K562 (cell line): ENCODE results near the gene GIT2. TPM values are rescaled to one million over a fixed set of nuclear protein-coding genes. Genes with fewer than 3 reads are reported as not detected.

Experiments used
- ATAC-seq: fragments of 200-7000 bp; cut with Tn5 transposase; 3 replicates; pipeline ENCODE4 v1.9.1; 2020; ENCODE audit warnings: moderate library complexity
- BruUV-seq: library from RNA; stranded (reverse); fragments of 400-500 nt; replicated peaks from 2 replicates; lab custom pipeline; 2021; lab: Mats Ljungman, UMichigan
- CTCF ChIA-PET: fragments of 300-600 bp; formaldehyde crosslinking; extraction: SDS; loops from one replicate; lab custom pipeline; 2021; ENCODE audit warnings: low intra/inter-chr PET ratio; lab: Yijun Ruan, JAX
- POLR2A ChIA-PET: fragments of 300-600, 350-650 bp; sonication (Branson Sonifier 250); formaldehyde crosslinking; extraction: SDS; loops from one replicate; lab custom pipeline; 2021; ENCODE audit warnings: antibody characterized with exemption, inconsistent platforms; lab: Yijun Ruan, JAX
- DNase-seq, 4 experiments: peaks; one replicate each; pipeline versions ENCODE4 v3.0.0 to v3.0.0-alpha.2; 2011 to 2018; ENCODE audit warnings: low spot score in 3 of 4, mixed read lengths in 3 of 4; ENCODE audit errors: extremely low read depth in 1 of 4
- FAIRE-seq: peaks from 2 replicates; lab custom pipeline; 2011; peaks lifted over from hg19 to GRCh38; lab: Jason Lieb, UNC
- H2AFZ ChIP-seq: 2 replicates; pipeline ENCODE4 v1.6.0; 2011; ENCODE audit warnings: low read depth, low read length, control low read depth, inconsistent platforms
- H3K27ac ChIP-seq: fragments of 200-600 bp; 3 replicates; pipeline ENCODE4 v1.8.0; 2011; ENCODE audit warnings: low read depth, mild to moderate bottlenecking, control low read depth, inconsistent platforms, low read length, moderate library complexity, mixed read lengths; ENCODE audit errors: extremely low read depth
- H3K27me3 ChIP-seq, 2 experiments: fragments of 300-600 bp in 1 of 2; 2 replicates in 1 of 2; 3 replicates in 1 of 2; pipeline versions ENCODE4 v1.6.0 to v1.8.0; 2011; ENCODE audit warnings: inconsistent platforms in 2 of 2, low read length in 2 of 2, mild to moderate bottlenecking in 1 of 2, mixed read lengths in 1 of 2, moderate library complexity in 1 of 2; ENCODE audit not compliant: control insufficient read depth in 2 of 2, insufficient read depth in 2 of 2
- H3K36me3 ChIP-seq: fragments of 300-600 bp; 3 replicates; pipeline ENCODE4 v1.8.0; 2011; ENCODE audit warnings: mild to moderate bottlenecking, low read length, inconsistent platforms; ENCODE audit not compliant: control insufficient read depth, insufficient read depth
- H3K4me1 ChIP-seq, 2 experiments: fragments of 200-600 bp in 1 of 2; replicated peaks in 1 of 2; 2 replicates in 1 of 2; 3 replicates in 1 of 2; pipeline versions ENCODE4 v1.5.1 to v1.8.0; 2011; ENCODE audit warnings: inconsistent platforms in 2 of 2, low read length in 2 of 2, mild to moderate bottlenecking in 1 of 2, mixed read lengths in 1 of 2, moderate library complexity in 1 of 2; ENCODE audit not compliant: control insufficient read depth in 2 of 2, insufficient read depth in 2 of 2
- H3K4me2 ChIP-seq: 2 replicates; pipeline ENCODE4 v1.6.1; 2011; ENCODE audit warnings: low read length, control low read depth, inconsistent platforms, mixed read lengths; ENCODE audit not compliant: insufficient read depth
- H3K4me3 ChIP-seq: fragments of 200-600 bp; sonication (generic), shearing (Covaris generic); 2 replicates; pipeline ENCODE4 v1.5.1; 2016; ENCODE audit warnings: control low read depth, inconsistent platforms
- H3K79me2 ChIP-seq: fragments of 200-600 bp; 3 replicates; pipeline ENCODE4 v1.8.0; 2011; ENCODE audit warnings: low read length, inconsistent platforms; ENCODE audit not compliant: control insufficient read depth, insufficient read depth
- H3K9ac ChIP-seq, 2 experiments: 2 replicates each; pipeline versions ENCODE4 v1.6.0 to v1.6.1; 2011; ENCODE audit warnings: low read depth in 2 of 2, low read length in 2 of 2, control low read depth in 1 of 2, inconsistent platforms in 1 of 2, mild to moderate bottlenecking in 1 of 2, mixed read lengths in 1 of 2; ENCODE audit not compliant: insufficient read depth in 1 of 2
- H3K9me1 ChIP-seq: one replicate; pipeline ENCODE4 v1.6.0; 2011; ENCODE audit warnings: inconsistent platforms, mild to moderate bottlenecking, low read length, moderate library complexity; ENCODE audit not compliant: control insufficient read depth, insufficient read depth
- H3K9me3 ChIP-seq: replicated peaks from 2 replicates; pipeline ENCODE4 v1.5.1; 2011; ENCODE audit warnings: low read depth, low read length, inconsistent platforms; ENCODE audit not compliant: control insufficient read depth, insufficient read depth
- H4K20me1 ChIP-seq: replicated peaks from 2 replicates; pipeline ENCODE4 v1.6.1; 2011; ENCODE audit warnings: low read length, inconsistent platforms, mixed read lengths; ENCODE audit not compliant: control insufficient read depth, insufficient read depth
- ARNT ChIP-seq, 2 experiments: fragments of 450-650 bp; IDR thresholded peaks; 2 replicates each; pipeline ENCODE4 v1.6.1; 2016; ENCODE audit warnings: mild to moderate bottlenecking in 1 of 2
- COPS2 ChIP-seq: fragments of 450-650 bp; conservative IDR thresholded peaks from 2 replicates; pipeline ENCODE4 v1.6.1; 2016; ENCODE audit warnings: mild to moderate bottlenecking, moderate library complexity
- EZH2 ChIP-seq: IDR thresholded peaks from 2 replicates; pipeline ENCODE4 v1.6.1; 2012; ENCODE audit warnings: low read depth, mild to moderate bottlenecking, inconsistent platforms, low read length, borderline replicate concordance
- FOXK1 ChIP-seq: sonication (generic); formaldehyde crosslinking; IDR thresholded peaks from 2 replicates; pipeline ENCODE4 v1.8.0; 2022; ENCODE audit warnings: missing genetic modification reagents, mild to moderate bottlenecking, borderline replicate concordance
- KDM4B ChIP-seq, 2 experiments: fragments of 450-650 bp in 1 of 2; sonication (generic) in 1 of 2; IDR thresholded peaks; 2 replicates each; pipeline ENCODE4 v1.6.1; 2016 to 2017; ENCODE audit warnings: borderline replicate concordance in 2 of 2, antibody characterized with exemption in 1 of 2, low read depth in 1 of 2, mild to moderate bottlenecking in 1 of 2
- KDM5B ChIP-seq: fragments of 200-600 bp; sonication (generic); IDR thresholded peaks from 2 replicates; pipeline ENCODE4 v1.6.1; 2012; ENCODE audit warnings: low read depth, mild to moderate bottlenecking, moderate library complexity, low read length, control low read depth, inconsistent platforms; ENCODE audit not compliant: insufficient replicate concordance
- MTF1 ChIP-seq: fragments of 250-450 bp; sonication (Bioruptor Pico); IDR thresholded peaks from 2 replicates; pipeline ENCODE4 v1.9.0; 2021; ENCODE audit warnings: moderate library complexity, mild to moderate bottlenecking, inconsistent platforms, borderline replicate concordance
- NCOR1 ChIP-seq: fragments of 450-650 bp; IDR thresholded peaks from 2 replicates; pipeline ENCODE4 v1.6.1; 2016; ENCODE audit warnings: mild to moderate bottlenecking, moderate library complexity
- NEUROD1 ChIP-seq: fragments of 150-350 bp; IDR thresholded peaks from 2 replicates; pipeline ENCODE4 v1.6.1; 2014; ENCODE audit warnings: borderline replicate concordance, low read length, low read depth; ENCODE audit not compliant: partially characterized antibody
- RFX1 ChIP-seq: fragments of 450-650 bp; IDR thresholded peaks from 2 replicates; pipeline ENCODE4 v1.6.1; 2016; ENCODE audit warnings: mild to moderate bottlenecking, moderate library complexity
- SREBF2 ChIP-seq: sonication (generic); formaldehyde crosslinking; IDR thresholded peaks from 2 replicates; pipeline ENCODE4 v1.4.0; 2020; ENCODE audit warnings: mild to moderate bottlenecking, missing genetic modification reagents
- STAT5B ChIP-seq: fragments of 250-450 bp; sonication (Bioruptor Pico); IDR thresholded peaks from 2 replicates; pipeline ENCODE4 v1.8.0; 2021; ENCODE audit warnings: mild to moderate bottlenecking, inconsistent platforms
- ZBED1 ChIP-seq: IDR thresholded peaks from 2 replicates; pipeline ENCODE4 v1.6.1; 2014
- ZFP1 ChIP-seq: fragments of 450-650 bp; formaldehyde crosslinking; IDR thresholded peaks from 2 replicates; pipeline ENCODE4 v1.4.0; 2020; ENCODE audit warnings: mild to moderate bottlenecking, mixed read lengths
- ZNF174 ChIP-seq: fragments of 250-450 bp; sonication (Bioruptor Pico); IDR thresholded peaks from 2 replicates; pipeline ENCODE4 v1.4.0; 2020; ENCODE audit warnings: mild to moderate bottlenecking
- ZNF717 ChIP-seq: fragments of 250-450 bp; sonication (Bioruptor Pico); IDR thresholded peaks from 2 replicates; pipeline ENCODE4 v1.5.0; 2021
- ZNF766 ChIP-seq: fragments of 200-800 bp; sonication (Bioruptor generic); conservative IDR thresholded peaks from 2 replicates; pipeline ENCODE4 v1.6.1; 2016; ENCODE audit warnings: missing genetic modification characterization, missing compliant biosample characterization
- ZNF830 ChIP-seq: fragments of 250-450 bp; sonication (Bioruptor Pico); IDR thresholded peaks from 2 replicates; pipeline ENCODE4 v1.5.0; 2021; ENCODE audit warnings: mild to moderate bottlenecking
- WGBS: fragments of 100-300 bp; shearing (Covaris generic); methylation state at CpG from one replicate; pipeline ENCODE4 v1.1.6; 2016; ENCODE audit warnings: low coverage, mixed read lengths; ENCODE audit not compliant: insufficient coverage; ENCODE audit errors: missing lambda C conversion rate; 5-methylcytosine and 5-hydroxymethylcytosine counted together
- in situ Hi-C: fragments of 300-500 bp; cut with MboI; formaldehyde crosslinking; loops from 4 replicates; pipeline ENCODE4 v1.15.0; 2018; ENCODE audit warnings: inconsistent platforms, mixed read lengths
- intact Hi-C: fragments of 100-400 bp; cut with micrococcal nuclease; formaldehyde crosslinking; loops from 2 replicates; pipeline ENCODE4 v1.14.2; 2022
- polyA plus RNA-seq, 8 experiments: library from polyadenylated mRNA; depleted of rRNA in 4 of 8; stranded (reverse) in 5 of 8; unstranded in 3 of 8; fragments of >200 nt; fragmentation: Nextera tagmentation in 2 of 8; fragmentation: Illumina TruSeq in 1 of 8; extraction: Ambion mirVana in 2 of 8; extraction: Trizol in 1 of 8; gene quantifications; 2 replicates each; pipeline versions ENCODE4 v1.2.1 to v1.2.3, GENCODE V29; 2011 to 2014; ENCODE audit warnings: inconsistent platforms in 1 of 8, missing spikeins in 1 of 8
- total RNA-seq, 7 experiments: library from RNA; depleted of rRNA in 6 of 7; stranded (reverse); fragments of >200 nt in 6 of 7; fragmentation: Illumina TruSeq in 2 of 7; extraction: Trizol in 2 of 7; gene quantifications; 2 replicates each; pipeline versions ENCODE4 v1.2.1 to v1.2.3, GENCODE V29; 2011 to 2021; ENCODE audit warnings: low replicate concordance in 1 of 7
- TF ChIP-seq, protein P1 (sequence below): fragments of 450-650 bp; IDR thresholded peaks from one replicate; pipeline ENCODE4 v1.6.1; 2018; ENCODE audit warnings: mild to moderate bottlenecking, moderate library complexity; ENCODE audit not compliant: partially characterized antibody
- TF ChIP-seq, protein P2 (sequence below), 2 experiments: fragments of 450-650 bp; conservative IDR thresholded peaks; 2 replicates each; pipeline ENCODE4 v1.6.1; 2017; ENCODE audit warnings: mild to moderate bottlenecking in 2 of 2, moderate library complexity in 2 of 2

Gene GIT2
- total and polyA plus RNA-seq, 9 of the 15 experiments (the other 6 are each of a cell fraction or from before 2014, with no cell fraction given) = 4.0 to 30.4 (median 23.5) TPM

DNA sequence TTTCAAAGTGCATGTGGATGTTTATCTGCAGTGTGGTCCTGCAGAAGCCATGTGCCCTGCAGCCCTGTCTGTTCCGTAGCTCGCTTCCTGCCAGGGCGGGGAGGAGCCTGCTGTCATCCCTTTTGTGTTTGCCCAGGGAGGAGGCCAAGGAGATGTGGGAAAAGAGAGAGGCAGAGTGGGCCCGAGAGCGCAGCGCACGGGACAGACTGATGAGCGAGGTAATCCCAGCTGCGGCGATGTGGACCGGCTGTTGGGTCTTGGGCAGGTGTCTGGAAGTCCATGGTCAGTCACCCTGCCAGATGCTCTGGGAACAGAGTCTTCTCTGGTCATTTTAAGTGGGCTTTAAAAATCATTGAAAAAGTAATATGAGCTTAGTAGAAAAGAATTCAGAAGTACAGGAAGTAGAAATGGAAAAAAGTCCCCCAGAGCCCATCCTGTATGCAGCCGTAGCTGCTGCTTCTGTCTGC lies 83.3 kb downstream of the GIT2 start:
- no peak overlapping the region for H3K27ac ChIP-seq

More for the DNA sequence above, 83.3 kb downstream of the GIT2 start:
- no peak overlapping the region for H3K4me2 ChIP-seq
- no TSS peak for BruUV-seq
- POLR2A ChIA-PET = no interaction called here
- no peak for DNase-seq
- H3K79me2 ChIP-seq = no peaks in the 10 kb centered on the region
- no peaks in the 10 kb centered on the region for H3K9me3 ChIP-seq
- no peak overlapping the region for H2AFZ ChIP-seq
- peaks cover 0 to 3% of the 10 kb centered on the region in 2 experiments; a peak in 1 of 5 replicates for H3K4me1 ChIP-seq
- peaks cover 78% of the 10 kb centered on the region; the same call in 2 of the 3 replicates for H3K36me3 ChIP-seq
- no peak for ATAC-seq
- TF ChIP-seq, protein P1, sequence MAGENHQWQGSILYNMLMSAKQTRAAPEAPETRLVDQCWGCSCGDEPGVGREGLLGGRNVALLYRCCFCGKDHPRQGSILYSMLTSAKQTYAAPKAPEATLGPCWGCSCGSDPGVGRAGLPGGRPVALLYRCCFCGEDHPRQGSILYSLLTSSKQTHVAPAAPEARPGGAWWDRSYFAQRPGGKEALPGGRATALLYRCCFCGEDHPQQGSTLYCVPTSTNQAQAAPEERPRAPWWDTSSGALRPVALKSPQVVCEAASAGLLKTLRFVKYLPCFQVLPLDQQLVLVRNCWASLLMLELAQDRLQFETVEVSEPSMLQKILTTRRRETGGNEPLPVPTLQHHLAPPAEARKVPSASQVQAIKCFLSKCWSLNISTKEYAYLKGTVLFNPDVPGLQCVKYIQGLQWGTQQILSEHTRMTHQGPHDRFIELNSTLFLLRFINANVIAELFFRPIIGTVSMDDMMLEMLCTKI = no peak
- no peak for TF ChIP-seq ZNF174 (CRISPR knock-in tag)
- no peak for TF ChIP-seq ARNT (IDR thresholded peaks at IDR 0.05)
- TF ChIP-seq NEUROD1 = no peak
- no peak for TF ChIP-seq MTF1 (CRISPR knock-in tag)
- no peak for TF ChIP-seq ZNF717 (CRISPR knock-in tag)
- TF ChIP-seq COPS2 = no peak
- TF ChIP-seq ZBED1 = no peak
- TF ChIP-seq, protein P2, sequence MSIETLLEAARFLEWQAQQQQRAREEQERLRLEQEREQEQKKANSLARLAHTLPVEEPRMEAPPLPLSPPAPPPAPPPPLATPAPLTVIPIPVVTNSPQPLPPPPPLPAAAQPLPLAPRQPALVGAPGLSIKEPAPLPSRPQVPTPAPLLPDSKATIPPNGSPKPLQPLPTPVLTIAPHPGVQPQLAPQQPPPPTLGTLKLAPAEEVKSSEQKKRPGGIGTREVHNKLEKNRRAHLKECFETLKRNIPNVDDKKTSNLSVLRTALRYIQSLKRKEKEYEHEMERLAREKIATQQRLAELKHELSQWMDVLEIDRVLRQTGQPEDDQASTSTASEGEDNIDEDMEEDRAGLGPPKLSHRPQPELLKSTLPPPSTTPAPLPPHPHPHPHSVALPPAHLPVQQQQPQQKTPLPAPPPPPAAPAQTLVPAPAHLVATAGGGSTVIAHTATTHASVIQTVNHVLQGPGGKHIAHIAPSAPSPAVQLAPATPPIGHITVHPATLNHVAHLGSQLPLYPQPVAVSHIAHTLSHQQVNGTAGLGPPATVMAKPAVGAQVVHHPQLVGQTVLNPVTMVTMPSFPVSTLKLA (conservative IDR thresholded peaks at IDR 0.05) = no peak
- no peak for TF ChIP-seq ZFP1 (CRISPR knock-in tag)
- TF ChIP-seq FOXK1 = no peak
- TF ChIP-seq RFX1 = no peak
- TF ChIP-seq SREBF2 (CRISPR knock-in tag) = no peak
- no peak for TF ChIP-seq EZH2
- no peak for TF ChIP-seq NCOR1
- TF ChIP-seq ZNF830 (CRISPR knock-in tag) = no peak
- no peak for TF ChIP-seq KDM5B
- no peak for TF ChIP-seq ZNF766 (CRISPR knock-in tag)
- TF ChIP-seq KDM4B (IDR thresholded peaks at IDR 0.05; ENCODE audit: borderline replicate concordance in 2 of 2, low read depth in 1 of 2) = no peak
- TF ChIP-seq STAT5B (CRISPR knock-in tag) = no peak
- TF ChIP-seq, all 486 proteins: peak for 0
- H3K9me1 ChIP-seq = no peaks in the 10 kb centered on the region
- H3K27me3 ChIP-seq = no peaks in the 10 kb centered on the region
- H4K20me1 ChIP-seq = 0 out of 2 replicates have a peak, but pooled peaks cover 3% of the 10 kb centered on the region
- CTCF ChIA-PET = no interaction called here
- H3K4me3 ChIP-seq = no peak overlapping the region
- no peak overlapping the region for H3K9ac ChIP-seq
- 98% methylated on average over 9 of the region's 12 CpGs for WGBS
- FAIRE-seq = no peak
- in situ Hi-C loops (no loop called here), intact Hi-C loops (no loop called here)
